ENCODE measurements around the gene RXFP4.
"Not testable (repeated sequence)": the region's sequence is repeated elsewhere in the genome, so short reads cannot be mapped to it uniquely, and the experiment has no call there.

The RXFP4 gene, protein sequence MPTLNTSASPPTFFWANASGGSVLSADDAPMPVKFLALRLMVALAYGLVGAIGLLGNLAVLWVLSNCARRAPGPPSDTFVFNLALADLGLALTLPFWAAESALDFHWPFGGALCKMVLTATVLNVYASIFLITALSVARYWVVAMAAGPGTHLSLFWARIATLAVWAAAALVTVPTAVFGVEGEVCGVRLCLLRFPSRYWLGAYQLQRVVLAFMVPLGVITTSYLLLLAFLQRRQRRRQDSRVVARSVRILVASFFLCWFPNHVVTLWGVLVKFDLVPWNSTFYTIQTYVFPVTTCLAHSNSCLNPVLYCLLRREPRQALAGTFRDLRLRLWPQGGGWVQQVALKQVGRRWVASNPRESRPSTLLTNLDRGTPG

DNA sequence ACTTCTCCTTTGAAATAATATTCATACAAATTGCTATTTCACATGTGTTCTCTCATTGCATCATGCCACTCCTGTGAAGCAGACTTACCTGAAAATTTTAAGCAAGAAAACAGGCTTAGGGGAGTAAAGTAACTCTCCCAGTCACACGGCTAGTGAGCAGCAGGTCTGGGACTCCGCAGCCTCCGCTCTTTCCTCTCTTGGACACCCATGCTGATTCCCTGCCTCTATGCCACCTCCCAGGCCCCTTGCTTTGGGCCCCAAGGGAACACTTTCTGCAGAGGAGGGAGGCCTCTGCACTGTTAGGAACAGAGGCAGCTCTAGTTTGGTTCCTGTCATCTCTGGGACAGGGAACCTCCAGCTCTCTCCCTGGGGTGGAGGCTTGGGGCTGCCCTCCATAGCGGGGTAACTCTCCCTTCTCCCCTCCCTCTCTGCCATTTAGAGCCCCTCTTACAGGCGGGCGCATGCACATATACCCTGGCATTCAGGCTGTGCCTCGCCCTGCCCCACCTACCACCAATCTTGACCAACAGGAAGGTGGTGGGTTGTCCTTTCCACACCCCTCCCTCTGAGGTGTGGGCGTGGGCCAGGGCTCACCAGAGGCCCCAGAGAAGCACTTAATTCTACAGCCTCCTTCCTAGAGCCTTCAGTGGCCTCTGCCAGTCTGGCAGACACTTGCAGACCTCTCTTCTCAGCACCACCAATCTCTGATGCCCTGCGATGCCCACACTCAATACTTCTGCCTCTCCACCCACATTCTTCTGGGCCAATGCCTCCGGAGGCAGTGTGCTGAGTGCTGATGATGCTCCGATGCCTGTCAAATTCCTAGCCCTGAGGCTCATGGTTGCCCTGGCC lies at the start of gene RXFP4:
Gene RXFP4, plus strand, starts transcription at position 646 of the 852 bp plus-strand sequence. Its CDS starts 72 bp downstream, at position 718.
- no peak for DNase-seq

DNA sequence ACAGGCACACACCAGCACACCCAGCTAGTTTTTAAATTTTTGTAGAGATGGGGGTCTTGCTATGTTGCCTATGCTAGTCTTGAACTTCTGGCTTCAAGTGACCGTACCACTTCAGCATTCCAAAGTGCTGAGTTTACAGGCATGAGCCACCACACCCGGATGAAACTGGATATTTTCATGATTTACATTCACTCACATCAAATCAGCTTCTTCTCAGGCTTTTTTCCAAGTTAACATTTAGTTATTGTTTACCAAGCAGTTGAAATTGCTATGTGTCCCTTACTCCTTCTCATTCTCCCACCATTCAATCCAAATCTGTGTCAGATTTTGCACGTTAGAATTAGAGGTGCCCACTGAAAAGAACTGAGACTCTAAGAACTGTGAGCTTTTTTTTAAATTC lies 48.6 kb upstream of the RXFP4 start:
- DNase-seq: no peak

DNA sequence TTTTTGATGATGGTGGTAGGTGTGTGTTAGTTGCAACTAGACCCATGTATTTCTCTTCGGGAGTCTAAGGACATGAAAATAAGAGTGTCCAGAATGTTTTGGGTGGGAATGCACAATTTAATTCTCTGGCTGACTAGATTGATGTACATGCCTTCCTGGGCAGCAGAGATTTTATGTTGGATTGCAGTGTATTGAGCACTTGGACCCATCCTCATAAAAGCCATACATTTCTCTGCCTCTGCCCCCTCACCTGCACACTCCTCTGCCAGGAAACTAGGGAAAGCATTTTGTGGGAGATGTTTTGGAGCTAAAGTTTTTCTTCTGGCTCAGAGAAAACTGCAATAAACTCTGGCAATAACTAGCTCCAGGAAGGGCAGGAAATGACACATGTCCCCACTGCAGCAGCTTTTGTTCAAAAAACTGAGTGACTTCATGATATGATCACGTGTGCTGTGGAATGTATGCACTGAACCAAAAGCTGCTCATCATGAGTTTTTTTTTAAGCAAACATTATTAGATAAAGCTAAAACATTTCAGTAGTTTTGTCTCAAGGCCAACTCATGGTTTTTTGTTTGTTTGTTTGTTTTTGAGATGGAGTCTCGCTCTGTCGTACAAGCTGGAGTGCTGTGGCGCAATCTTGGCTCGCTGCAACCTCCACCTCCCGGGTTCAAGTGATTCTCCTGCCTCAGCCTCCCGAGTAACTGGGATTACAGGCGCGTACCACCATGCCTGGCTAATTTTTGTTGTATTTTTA lies 47.9 kb upstream of the RXFP4 start:
- DNase-seq: no peak

- DNase-seq: not testable (repeated sequence)
Observed at GRCh38 chr1:155895617-155896016, 45.8 kb upstream of the RXFP4 start.

- not testable (repeated sequence) for DNase-seq
Observed at GRCh38 chr1:155896476-155896875, 45.0 kb upstream of the RXFP4 start.

DNA sequence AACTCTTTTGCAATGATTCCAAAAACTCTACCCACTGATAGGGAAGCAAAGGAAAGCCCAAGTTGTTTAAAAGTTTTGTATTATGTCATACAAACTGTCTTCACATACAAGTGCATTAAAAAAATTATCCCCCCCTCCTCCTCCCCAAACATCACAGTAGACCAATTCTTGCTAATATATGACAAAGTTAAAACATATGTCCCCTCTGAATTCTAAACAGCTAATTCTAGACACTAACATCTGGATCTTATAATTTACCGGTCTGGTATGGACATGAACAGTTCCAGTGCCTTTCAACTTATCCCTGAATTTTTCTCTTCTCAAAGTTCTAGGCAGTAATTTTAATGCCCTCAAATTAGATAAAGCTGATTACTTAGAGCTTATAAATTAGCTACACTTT lies 43.7 kb upstream of the RXFP4 start:
- no peak for DNase-seq

DNA sequence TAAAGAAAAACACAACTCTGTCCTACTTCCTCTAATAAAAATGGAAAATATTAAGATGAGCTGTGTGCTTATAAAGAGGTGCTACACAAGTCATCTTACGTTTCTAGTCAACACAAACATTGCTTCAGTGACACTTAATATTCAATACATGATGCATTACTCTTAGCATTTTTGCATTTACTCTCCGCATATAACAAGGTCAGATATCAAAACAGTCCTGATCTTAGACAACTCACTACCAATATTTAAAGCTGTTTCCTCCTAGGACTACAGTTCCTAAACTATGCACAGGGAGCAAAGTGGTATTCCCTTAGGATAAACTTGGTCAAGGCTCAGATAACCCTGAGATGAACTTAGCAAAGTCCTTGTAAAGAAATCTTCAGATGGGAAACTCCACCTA lies 42.5 kb upstream of the RXFP4 start:
- DNase-seq: no peak

GRCh38 chr1:155899683-155900082 lies 41.8 kb upstream of the RXFP4 start:
- DNase-seq: no peak

DNA sequence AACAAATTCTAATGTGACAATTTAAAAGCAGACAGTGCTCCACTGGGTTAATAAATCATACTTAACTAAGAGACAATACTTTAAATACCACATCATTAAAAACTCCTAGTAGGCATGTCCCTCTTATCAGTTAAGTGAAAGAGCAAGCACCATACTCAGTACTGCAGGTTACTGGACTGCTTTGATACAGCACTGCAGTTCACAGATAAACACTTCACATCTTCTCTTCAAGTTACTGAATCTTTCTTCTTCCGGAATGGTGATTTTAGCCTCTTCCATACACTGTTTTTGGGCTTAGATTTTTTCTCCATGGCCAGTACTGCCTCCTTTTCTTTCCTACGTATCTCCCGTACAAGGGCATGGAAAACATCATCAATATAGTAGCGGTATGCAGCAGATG lies 41.3 kb upstream of the RXFP4 start:
- DNase-seq: no peak

DNA sequence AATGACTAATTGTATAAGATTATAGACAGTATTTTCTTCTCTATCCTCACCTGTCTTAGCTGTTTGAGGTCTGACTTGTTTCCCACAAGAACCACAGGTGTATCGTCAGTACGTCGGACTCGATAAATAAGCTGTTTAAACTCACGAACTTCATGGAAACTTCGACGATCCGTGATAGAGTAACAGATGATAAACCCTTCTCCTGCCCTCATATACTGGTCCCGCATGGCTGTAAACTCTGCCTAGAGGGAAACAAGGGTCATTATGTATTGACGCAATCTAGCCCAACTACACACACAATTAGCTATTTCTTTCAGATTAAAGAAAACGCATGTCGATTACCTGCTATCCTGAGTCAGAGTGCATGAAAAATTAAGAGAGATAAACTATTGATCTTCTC lies 37.2 kb upstream of the RXFP4 start:
- no peak for DNase-seq

GRCh38 chr1:155909894-155910293 lies 31.5 kb upstream of the RXFP4 start:
- DNase-seq: no peak

GRCh38 chr1:155910621-155911121 lies 30.8 kb upstream of the RXFP4 start:
- DNase-seq: peak; percentile 22 to 24

DNA sequence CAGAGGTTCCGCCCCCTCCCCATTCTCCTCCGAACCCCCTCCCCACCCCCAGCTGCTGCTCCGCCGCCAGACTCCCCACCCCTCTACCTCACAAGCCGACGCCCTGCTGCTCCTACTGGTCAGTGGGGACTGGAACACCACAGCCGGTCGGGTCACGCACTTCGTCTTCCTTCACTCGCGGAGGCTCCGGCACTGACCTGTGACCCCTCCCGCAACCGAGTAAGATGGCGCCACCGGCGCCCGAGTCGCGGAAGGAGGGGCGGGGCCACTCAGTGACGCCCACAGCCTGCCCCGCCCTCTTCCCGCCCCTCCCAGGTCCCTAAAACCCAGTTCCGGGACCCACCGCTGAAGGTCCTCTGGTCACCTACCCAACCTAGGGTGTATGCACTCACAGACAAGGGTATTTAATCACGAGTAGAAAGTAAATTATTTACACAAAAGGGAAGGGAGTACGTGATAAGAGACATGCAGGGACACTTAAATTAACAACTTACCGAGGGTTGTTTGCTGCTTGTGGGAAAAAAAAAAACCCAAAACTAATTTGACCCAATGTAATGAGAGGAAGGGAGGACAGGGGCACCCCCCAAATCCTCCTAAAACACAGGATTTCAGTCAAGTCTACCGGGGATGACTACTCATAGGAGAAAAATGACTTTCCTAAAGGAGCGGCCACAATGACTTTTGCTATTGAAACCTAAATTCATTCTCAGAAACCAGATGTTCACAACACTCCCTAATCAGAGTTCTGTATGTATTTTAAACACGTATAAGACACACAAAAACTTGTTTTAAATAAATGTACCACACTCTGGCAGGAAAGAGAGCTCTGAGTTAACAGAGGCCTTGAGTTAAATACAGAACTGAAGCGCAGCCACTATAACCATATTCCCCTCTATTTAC lies 30.0 kb upstream of the RXFP4 start, which contains the start of gene RIT1:
Gene RIT1, minus strand, starts transcription at position 194 of the 900 bp plus-strand sequence. CDS start 588 bp downstream, outside the sequence.
- DNase-seq: peak; percentile 85 to 89

- no peak for DNase-seq
Observed at GRCh38 chr1:155912056-155912536, 29.3 kb upstream of the RXFP4 start.

DNA sequence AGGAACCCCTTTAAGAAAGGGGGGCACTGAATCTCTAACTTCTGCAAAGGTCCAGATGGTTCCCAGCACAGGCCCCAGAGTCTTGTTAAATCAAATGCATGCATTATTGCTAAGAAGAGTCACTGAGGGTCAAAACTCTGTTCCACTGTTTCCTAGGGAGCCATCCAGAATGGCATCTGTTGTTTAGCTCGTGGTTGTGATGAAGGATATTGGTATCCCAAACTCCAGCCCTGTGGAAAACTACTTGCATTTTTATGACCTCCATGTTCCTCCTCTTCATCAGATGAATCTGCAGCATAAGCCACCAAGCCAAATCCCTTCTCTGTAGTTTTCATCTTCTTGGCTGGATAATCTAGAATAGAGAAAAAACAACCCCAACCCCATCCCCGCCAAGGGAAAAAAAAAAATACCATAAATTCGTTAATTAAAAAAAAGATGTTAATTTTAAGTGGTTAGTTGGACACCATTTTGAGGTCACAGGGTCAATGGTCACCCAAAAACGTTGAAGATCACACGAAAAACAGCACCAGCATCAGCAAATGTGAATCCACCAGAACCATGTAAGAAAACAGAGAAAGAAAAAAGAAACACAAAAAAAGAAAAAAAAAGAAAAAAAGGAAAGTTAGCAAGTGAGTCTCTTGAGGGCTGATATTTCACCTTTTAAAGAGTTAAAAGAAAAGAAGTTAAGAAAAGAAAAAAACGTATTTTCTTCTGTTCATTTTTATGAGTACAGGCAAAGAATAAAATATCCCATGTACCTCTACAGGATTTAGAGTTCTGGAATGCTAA lies 27.3 kb upstream of the RXFP4 start:
- no peak for DNase-seq

- no peak for DNase-seq
Observed at GRCh38 chr1:155918660-155919059, 22.8 kb upstream of the RXFP4 start.

GRCh38 chr1:155919801-155920200 lies 21.6 kb upstream of the RXFP4 start:
- DNase-seq: no peak

DNA sequence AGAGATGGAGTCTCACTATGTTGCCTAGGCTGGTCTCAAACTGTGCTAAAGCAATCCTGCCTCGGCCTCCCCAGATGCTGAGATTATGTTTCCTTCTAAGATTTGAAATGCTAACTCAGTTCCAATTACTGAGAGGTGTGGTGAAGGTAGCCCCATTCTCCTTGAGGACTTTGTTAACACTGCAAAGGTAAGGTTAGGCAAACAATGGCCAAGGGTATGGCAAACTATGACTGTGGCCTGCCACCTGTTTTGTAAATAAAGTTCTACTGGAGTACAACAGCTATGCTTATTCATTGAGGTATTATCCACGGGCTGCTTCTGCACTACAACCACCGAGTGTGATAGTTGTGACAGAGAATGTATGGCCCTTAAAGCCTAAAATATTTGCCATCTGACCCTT lies 20.7 kb upstream of the RXFP4 start:
- no peak for DNase-seq

- no peak for DNase-seq
Observed at GRCh38 chr1:155925506-155925905, 15.9 kb upstream of the RXFP4 start.

- DNase-seq: no peak
Observed at GRCh38 chr1:155929057-155929456, 12.4 kb upstream of the RXFP4 start.

DNA sequence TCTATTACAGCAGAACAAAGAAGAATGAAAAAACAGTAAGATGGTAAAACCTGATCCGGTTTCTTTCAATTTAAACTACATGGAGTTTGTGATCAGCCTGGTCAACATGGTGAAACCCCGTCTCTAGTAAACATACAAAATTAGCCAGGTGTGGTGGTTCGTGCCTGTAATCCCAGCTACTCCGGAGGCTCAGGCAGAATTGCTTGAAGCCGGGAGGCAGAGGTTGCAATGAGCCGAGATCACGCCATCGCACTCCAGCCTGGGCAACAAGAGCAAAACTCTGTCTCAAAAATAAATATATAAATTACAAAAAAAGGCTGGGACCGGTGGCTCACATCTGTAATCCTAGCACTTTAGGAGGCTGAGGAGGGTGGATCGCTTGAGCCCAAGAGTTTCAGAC lies 10.7 kb upstream of the RXFP4 start:
- not testable (repeated sequence) for DNase-seq

Measured in stimulated activated CD4-positive, alpha-beta T cell treated with anti-CD3 and anti-CD28 coated beads, Interleukin-2, amount 100 ng/mL, for 24 hours (primary cell).